Caco-2 (cell line): ENCODE results near the gene IQSEC3. TPM values are rescaled to one million over a fixed set of nuclear protein-coding genes. Genes with fewer than 3 reads are reported as not detected.

ENCODE experiments used
- BruUV-seq: library from RNA; stranded (reverse); fragments of 400-500 nt; replicated peaks from 2 replicates; lab custom pipeline; 2021; lab: Mats Ljungman, UMichigan
- CTCF ChIA-PET: fragments of 300-600 bp; sonication (Branson Sonifier 250); formaldehyde crosslinking; loops from one replicate; lab custom pipeline; 2022; ENCODE audit warnings: antibody characterized with exemption; lab: Charles Lee
- POLR2A ChIA-PET: fragments of 300-600 bp; sonication (Branson Sonifier 250); formaldehyde crosslinking; loops from one replicate; lab custom pipeline; 2022; ENCODE audit warnings: antibody characterized with exemption; lab: Charles Lee
- DNase-seq, 2 experiments: peaks; one replicate each; pipeline versions ENCODE4 v3.0.0 to v3.0.0-alpha.2; 2020 to 2022
- H3K27me3 ChIP-seq: replicated peaks from 2 replicates; pipeline ENCODE4 v1.6.0; 2011; ENCODE audit warnings: low read length; ENCODE audit not compliant: control insufficient read depth, insufficient read depth
- H3K36me3 ChIP-seq: 2 replicates; pipeline ENCODE4 v1.5.1; 2011; ENCODE audit warnings: low read length; ENCODE audit not compliant: control insufficient read depth, insufficient read depth
- H3K4me1 ChIP-seq: fragments of 250-450 bp; sonication (Bioruptor Pico); 2 replicates; pipeline ENCODE4 v1.5.1; 2020; ENCODE audit warnings: mild to moderate bottlenecking
- H3K4me3 ChIP-seq: 2 replicates; pipeline ENCODE4 v1.5.1; 2011; ENCODE audit warnings: low read depth, mild to moderate bottlenecking, control low read depth, low read length
- H3K9me3 ChIP-seq: fragments of 250-450 bp; sonication (Bioruptor Pico); 2 replicates; pipeline ENCODE4 v1.5.1; 2020; ENCODE audit warnings: mild to moderate bottlenecking, moderate library complexity
- H3K27ac Mint-ChIP-seq: one replicate; pipeline ENCODE4 v1.8.0; 2022; ENCODE audit warnings: mixed read lengths; ENCODE audit not compliant: unreplicated experiment
- H3K27me3 Mint-ChIP-seq: one replicate; pipeline ENCODE4 v1.8.0; 2022; ENCODE audit warnings: mixed read lengths; ENCODE audit not compliant: insufficient read depth, unreplicated experiment
- H3K36me3 Mint-ChIP-seq: one replicate; pipeline ENCODE4 v1.8.0; 2022; ENCODE audit warnings: mild to moderate bottlenecking, mixed read lengths; ENCODE audit not compliant: insufficient read depth, unreplicated experiment
- H3K4me1 Mint-ChIP-seq: one replicate; pipeline ENCODE4 v1.8.0; 2022; ENCODE audit warnings: low read depth, mixed read lengths; ENCODE audit not compliant: unreplicated experiment
- H3K4me3 Mint-ChIP-seq: one replicate; pipeline ENCODE4 v1.8.0; 2022; ENCODE audit warnings: mild to moderate bottlenecking, moderate library complexity, mixed read lengths; ENCODE audit not compliant: unreplicated experiment
- H3K9me3 Mint-ChIP-seq: one replicate; pipeline ENCODE4 v1.8.0; 2022; ENCODE audit warnings: mixed read lengths; ENCODE audit not compliant: unreplicated experiment
- intact Hi-C: fragments of 100-400 bp; cut with micrococcal nuclease; formaldehyde crosslinking; loops from one replicate; pipeline ENCODE4 v1.10.0; 2022; ENCODE audit not compliant: unreplicated experiment
- total RNA-seq: library from RNA; stranded (reverse); gene quantifications from 2 replicates; pipeline ENCODE4 v1.2.3, GENCODE V29; 2022
- TF ChIP-seq, protein P1 (sequence below), 2 experiments: fragments of 200-600 bp in 1 of 2; IDR thresholded peaks; 1 replicate in 1 of 2; 2 replicates in 1 of 2; pipeline versions ENCODE4 v1.5.1 to v1.8.0; 2011 to 2022; ENCODE audit warnings: antibody characterized with exemption in 1 of 2, control low read depth in 1 of 2, inconsistent platforms in 1 of 2, low read depth in 1 of 2, low read length in 1 of 2, mild to moderate bottlenecking in 1 of 2, moderate library complexity in 1 of 2; ENCODE audit not compliant: insufficient read depth in 1 of 2, severe bottlenecking in 1 of 2, unreplicated experiment in 1 of 2

Gene IQSEC3
- total RNA-seq, 1 experiment from 2014 or later: 0.59 TPM

DNA sequence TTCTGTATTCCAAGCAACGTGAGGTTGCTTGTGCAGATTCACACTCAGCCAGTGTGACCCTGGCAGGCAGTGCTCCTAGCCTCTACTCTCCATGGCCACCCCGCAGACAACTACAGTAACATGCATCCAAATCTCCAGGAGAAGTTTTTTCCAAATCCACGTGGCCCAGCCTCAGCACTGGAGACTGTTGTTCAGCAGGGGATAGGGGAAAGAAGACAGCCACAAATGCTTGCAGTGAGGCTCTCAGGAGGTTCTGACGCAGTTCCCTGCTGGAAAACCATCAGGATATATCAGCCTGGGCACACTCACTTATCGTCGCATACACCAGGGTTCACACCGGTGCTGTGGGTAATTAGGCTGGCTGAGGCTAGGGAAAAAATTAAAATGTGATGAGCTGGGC, 16.2 kb downstream of the IQSEC3 start:
- BruUV-seq: no TSS peak
- Mint-ChIP-seq H3K27me3 (peaks cover 30% of the 10 kb centered on the region), H3K27ac (no peak overlapping the region), H3K4me3 (no peak overlapping the region), H3K36me3 (no peaks in the 10 kb centered on the region), H3K9me3 (no peaks in the 10 kb centered on the region), H3K4me1 (no peaks in the 10 kb centered on the region)
- H3K36me3 ChIP-seq: no peaks in the 10 kb centered on the region
- intact Hi-C loops: no loop called here
- no peak overlapping the region for H3K4me3 ChIP-seq
- ChIA-PET CTCF (no interaction called here), POLR2A (no interaction called here)
- no peaks in the 10 kb centered on the region for H3K9me3 ChIP-seq
- H3K27me3 ChIP-seq: no peaks in the 10 kb centered on the region; the same call in 1 of the 2 replicates
- TF ChIP-seq, protein P1, sequence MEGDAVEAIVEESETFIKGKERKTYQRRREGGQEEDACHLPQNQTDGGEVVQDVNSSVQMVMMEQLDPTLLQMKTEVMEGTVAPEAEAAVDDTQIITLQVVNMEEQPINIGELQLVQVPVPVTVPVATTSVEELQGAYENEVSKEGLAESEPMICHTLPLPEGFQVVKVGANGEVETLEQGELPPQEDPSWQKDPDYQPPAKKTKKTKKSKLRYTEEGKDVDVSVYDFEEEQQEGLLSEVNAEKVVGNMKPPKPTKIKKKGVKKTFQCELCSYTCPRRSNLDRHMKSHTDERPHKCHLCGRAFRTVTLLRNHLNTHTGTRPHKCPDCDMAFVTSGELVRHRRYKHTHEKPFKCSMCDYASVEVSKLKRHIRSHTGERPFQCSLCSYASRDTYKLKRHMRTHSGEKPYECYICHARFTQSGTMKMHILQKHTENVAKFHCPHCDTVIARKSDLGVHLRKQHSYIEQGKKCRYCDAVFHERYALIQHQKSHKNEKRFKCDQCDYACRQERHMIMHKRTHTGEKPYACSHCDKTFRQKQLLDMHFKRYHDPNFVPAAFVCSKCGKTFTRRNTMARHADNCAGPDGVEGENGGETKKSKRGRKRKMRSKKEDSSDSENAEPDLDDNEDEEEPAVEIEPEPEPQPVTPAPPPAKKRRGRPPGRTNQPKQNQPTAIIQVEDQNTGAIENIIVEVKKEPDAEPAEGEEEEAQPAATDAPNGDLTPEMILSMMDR (IDR thresholded peaks at IDR 0.05; ENCODE audit: insufficient read depth in 1 of 2, low read depth in 1 of 2, low read length in 1 of 2, severe bottlenecking in 1 of 2, unreplicated experiment in 1 of 2): no peak
- H3K4me1 ChIP-seq: no peaks in the 10 kb centered on the region
- no peak for DNase-seq

DNA sequence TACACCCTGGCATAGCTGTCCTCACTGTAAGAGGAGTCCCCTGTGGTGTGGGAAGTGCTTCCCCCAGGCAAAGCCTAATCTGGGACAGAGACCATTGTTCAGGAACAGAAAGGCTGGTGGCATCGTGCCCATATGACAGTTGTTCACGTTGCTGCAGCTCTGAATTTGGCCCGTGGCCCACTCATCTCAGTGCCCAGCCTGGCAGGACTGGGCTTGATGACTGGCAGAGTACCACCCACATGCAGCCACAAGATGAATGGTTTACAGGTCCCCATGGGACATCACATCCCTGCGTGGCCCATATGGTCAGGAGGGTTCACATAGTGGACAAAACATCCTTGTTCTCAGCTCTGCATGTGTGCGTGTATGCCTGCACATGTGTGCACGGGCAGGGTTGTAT, 17.5 kb downstream of the IQSEC3 start:
- peaks cover under 1% of the 10 kb centered on the region for H3K9me3 Mint-ChIP-seq
- peaks cover 30% of the 10 kb centered on the region for H3K27me3 Mint-ChIP-seq
- H3K4me3 ChIP-seq: no peak overlapping the region
- TF ChIP-seq, protein P1 (IDR thresholded peaks at IDR 0.05; ENCODE audit: insufficient read depth in 1 of 2, low read depth in 1 of 2, low read length in 1 of 2, severe bottlenecking in 1 of 2, unreplicated experiment in 1 of 2): no peak
- H3K4me1 ChIP-seq: no peaks in the 10 kb centered on the region
- ChIA-PET CTCF (no interaction called here), POLR2A (no interaction called here)
- H3K27ac Mint-ChIP-seq: no peak overlapping the region
- no peaks in the 10 kb centered on the region for H3K36me3 Mint-ChIP-seq
- H3K9me3 ChIP-seq: no peaks in the 10 kb centered on the region; the same call in 1 of the 2 replicates
- H3K27me3 ChIP-seq: no peaks in the 10 kb centered on the region; the same call in 1 of the 2 replicates
- intact Hi-C loops: no loop called here
- no peaks in the 10 kb centered on the region for H3K4me1 Mint-ChIP-seq
- BruUV-seq: no TSS peak
- no peak overlapping the region for H3K4me3 Mint-ChIP-seq
- no peaks in the 10 kb centered on the region for H3K36me3 ChIP-seq
- DNase-seq: no peak

DNA sequence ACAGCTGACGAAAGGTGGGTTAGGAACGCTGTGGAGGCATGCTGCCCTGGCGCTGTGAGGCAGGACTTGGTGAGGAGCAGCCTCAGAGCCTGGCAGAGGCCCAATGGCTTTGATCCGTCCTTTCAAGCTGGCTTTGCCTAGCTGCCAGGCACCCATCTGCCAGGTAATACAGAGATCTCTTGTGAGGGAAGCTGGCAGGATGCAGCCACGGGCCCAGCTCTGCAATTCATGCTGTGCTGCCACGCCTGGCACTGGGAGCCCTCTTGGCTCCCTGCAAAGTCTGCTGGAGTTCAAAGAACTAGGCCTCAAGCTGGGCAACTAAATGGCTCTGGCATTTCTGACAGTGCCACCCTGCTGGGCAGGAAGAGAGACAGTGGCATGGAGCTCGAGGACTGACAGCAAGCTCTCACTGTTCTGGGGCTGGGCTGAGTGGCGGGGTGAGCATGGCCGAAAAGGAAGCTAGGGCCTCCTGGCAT, 18.7 kb downstream of the IQSEC3 start:
- Histone ChIP-seq H3K4me3 (no peak overlapping the region), H3K4me1 (no peaks in the 10 kb centered on the region), H3K9me3 (peaks cover 11% of the 10 kb centered on the region), H3K27me3 (no peaks in the 10 kb centered on the region; the same call in 1 of the 2 replicates), H3K36me3 (no peaks in the 10 kb centered on the region)
- POLR2A ChIA-PET: no interaction called here
- H3K27ac Mint-ChIP-seq: no peak overlapping the region
- peaks cover 12% of the 10 kb centered on the region for H3K9me3 Mint-ChIP-seq
- BruUV-seq: no TSS peak
- CTCF ChIA-PET: no interaction called here
- H3K4me3 Mint-ChIP-seq: no peak overlapping the region
- H3K27me3 Mint-ChIP-seq: peaks cover 27% of the 10 kb centered on the region
- H3K4me1 Mint-ChIP-seq: no peaks in the 10 kb centered on the region
- no peak for DNase-seq
- TF ChIP-seq, protein P1 (IDR thresholded peaks at IDR 0.05; ENCODE audit: insufficient read depth in 1 of 2, low read depth in 1 of 2, low read length in 1 of 2, severe bottlenecking in 1 of 2, unreplicated experiment in 1 of 2): no peak
- intact Hi-C loops: no loop called here
- no peaks in the 10 kb centered on the region for H3K36me3 Mint-ChIP-seq
